ENCODE results near the gene VIL1. TPM values are rescaled to one million over a fixed set of nuclear protein-coding genes. Genes with fewer than 3 reads are reported as not detected.
A peak's percentile ranks its signal among the peaks of the same experiment; 100 is the strongest.

VIL1 gene
- total and polyA plus RNA-seq, 2 of the 13 experiments (the other 11 are each of a cell fraction or from before 2014, with no cell fraction given): 287 to 301 TPM

- peak; percentile 9; the same call in 1 of the 2 replicates for TF ChIP-seq SAP130 (CRISPR knock-in tag; IDR thresholded peaks at IDR 0.05; ENCODE audit: low read depth)
- TF ChIP-seq TARDBP (CRISPR knock-in tag; IDR thresholded peaks at IDR 0.05): 0 out of 2 replicates have a peak, but pooled peaks have one; percentile 56
- TF ChIP-seq, protein P1, sequence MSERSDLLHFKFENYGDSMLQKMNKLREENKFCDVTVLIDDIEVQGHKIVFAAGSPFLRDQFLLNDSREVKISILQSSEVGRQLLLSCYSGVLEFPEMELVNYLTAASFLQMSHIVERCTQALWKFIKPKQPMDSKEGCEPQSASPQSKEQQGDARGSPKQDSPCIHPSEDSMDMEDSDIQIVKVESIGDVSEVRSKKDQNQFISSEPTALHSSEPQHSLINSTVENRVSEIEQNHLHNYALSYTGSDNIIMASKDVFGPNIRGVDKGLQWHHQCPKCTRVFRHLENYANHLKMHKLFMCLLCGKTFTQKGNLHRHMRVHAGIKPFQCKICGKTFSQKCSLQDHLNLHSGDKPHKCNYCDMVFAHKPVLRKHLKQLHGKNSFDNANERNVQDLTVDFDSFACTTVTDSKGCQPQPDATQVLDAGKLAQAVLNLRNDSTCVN (CRISPR knock-in tag; IDR thresholded peaks at IDR 0.05; ENCODE audit: borderline replicate concordance): no peak
- TF ChIP-seq, protein P2, sequence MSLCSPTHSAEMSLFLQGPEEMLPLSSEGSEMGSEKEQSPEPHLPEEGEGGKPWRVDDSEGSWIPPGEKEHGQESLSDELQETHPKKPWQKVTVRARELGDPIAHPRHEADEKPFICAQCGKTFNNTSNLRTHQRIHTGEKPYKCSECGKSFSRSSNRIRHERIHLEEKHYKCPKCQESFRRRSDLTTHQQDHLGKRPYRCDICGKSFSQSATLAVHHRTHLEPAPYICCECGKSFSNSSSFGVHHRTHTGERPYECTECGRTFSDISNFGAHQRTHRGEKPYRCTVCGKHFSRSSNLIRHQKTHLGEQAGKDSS (CRISPR knock-in tag; IDR thresholded peaks at IDR 0.05; ENCODE audit: borderline replicate concordance, low read depth): no peak
- TF ChIP-seq, protein P3, sequence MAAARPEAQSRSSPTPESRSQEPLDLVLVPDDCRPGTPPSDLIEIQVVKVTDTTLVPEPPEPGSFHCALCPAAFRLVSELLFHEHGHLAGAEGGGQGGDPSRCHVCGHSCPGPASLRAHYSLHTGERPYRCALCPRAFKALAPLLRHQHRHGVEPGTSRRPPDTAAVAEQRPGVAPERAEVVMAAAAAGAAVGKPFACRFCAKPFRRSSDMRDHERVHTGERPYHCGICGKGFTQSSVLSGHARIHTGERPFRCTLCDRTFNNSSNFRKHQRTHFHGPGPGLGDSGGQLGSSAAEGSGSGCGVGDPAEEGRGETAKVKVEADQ (CRISPR knock-in tag; IDR thresholded peaks at IDR 0.05; ENCODE audit: borderline replicate concordance): peak; percentile 30; the same call in 1 of the 2 replicates
- TF ChIP-seq HDAC1 (CRISPR knock-in tag; IDR thresholded peaks at IDR 0.05): no peak; the same call in 1 of the 2 replicates
- TF ChIP-seq ZNF3 (CRISPR knock-in tag; IDR thresholded peaks at IDR 0.05): peak; percentile 74; the same call in 1 of the 2 replicates
- TF ChIP-seq ZNF230 (CRISPR knock-in tag; IDR thresholded peaks at IDR 0.05): 0 out of 2 replicates have a peak, but pooled peaks have one; percentile 45
- no peak for TF ChIP-seq ZNF644 (CRISPR knock-in tag; IDR thresholded peaks at IDR 0.05; ENCODE audit: low read depth)
- TF ChIP-seq SCMH1 (CRISPR knock-in tag; IDR thresholded peaks at IDR 0.05; ENCODE audit: borderline replicate concordance): no peak
- TF ChIP-seq ARNT (IDR thresholded peaks at IDR 0.05): no peak
- 0 out of 2 replicates have a peak, but pooled peaks have one; percentile 24 for TF ChIP-seq ZBTB4 (CRISPR knock-in tag; IDR thresholded peaks at IDR 0.05; ENCODE audit: borderline replicate concordance)
- no peak for TF ChIP-seq ZNF484 (CRISPR knock-in tag; IDR thresholded peaks at IDR 0.05; ENCODE audit: borderline replicate concordance, low read depth)
- TF ChIP-seq HNRNPL (IDR thresholded peaks at IDR 0.05; ENCODE audit: low read depth, low read length): no peak
- TF ChIP-seq ZC3H4 (CRISPR knock-in tag; IDR thresholded peaks at IDR 0.05; ENCODE audit: borderline replicate concordance): peak; percentile 40; the same call in 1 of the 2 replicates
- peak; percentile 99 for TF ChIP-seq ZMYM3 (CRISPR knock-in tag; IDR thresholded peaks at IDR 0.05)
- TF ChIP-seq ZNF772 (CRISPR knock-in tag; IDR thresholded peaks at IDR 0.05): peak; percentile 13; the same call in 1 of the 2 replicates
- no peak for TF ChIP-seq ZSCAN21 (CRISPR knock-in tag; IDR thresholded peaks at IDR 0.05; ENCODE audit: borderline replicate concordance)
- TF ChIP-seq ZNF639 (CRISPR knock-in tag; conservative IDR thresholded peaks at IDR 0.05): no peak
- no peak for TF ChIP-seq ZNF562 (CRISPR knock-in tag; IDR thresholded peaks at IDR 0.05; ENCODE audit: borderline replicate concordance)
- no peak for TF ChIP-seq CEBPB (IDR thresholded peaks at IDR 0.05; ENCODE audit: borderline replicate concordance, low read depth, low read length)
- TF ChIP-seq MED1 (CRISPR knock-in tag; IDR thresholded peaks at IDR 0.05): no peak
- 0 out of 2 replicates have a peak, but pooled peaks have one; percentile 56 for TF ChIP-seq ZNF737 (CRISPR knock-in tag; IDR thresholded peaks at IDR 0.05; ENCODE audit: borderline replicate concordance)
Measured at GRCh38 chr2:218406949-218407618, 11.8 kb upstream of the VIL1 start (continued).

Data from HepG2 (cell line).